ENCODE results near the gene TTLL9. TPM values are rescaled to one million over a fixed set of nuclear protein-coding genes. Genes with fewer than 3 reads are reported as not detected.
A peak's percentile ranks its signal among the peaks of the same experiment; 100 is the strongest.

TTLL9 gene
- total RNA-seq, 1 donor from 2014 or later, result 0.05 TPM

GRCh38 chr20:31830406-31830981 is 39.9 kb upstream of the TTLL9 start:
- no peaks in the 10 kb centered on the region for H3K36me3 ChIP-seq
- H3K4me3 ChIP-seq, result no peak overlapping the region
- intact Hi-C loops (cut with micrococcal nuclease), result no loop called here
- H3K27me3 ChIP-seq (ENCODE audit: low read depth), result no peaks in the 10 kb centered on the region
- no peaks in the 10 kb centered on the region for H3K9me3 ChIP-seq (replicated peaks)
- H3K4me1 ChIP-seq, result peaks cover 5% of the 10 kb centered on the region
- no peak for DNase-seq
- no peak overlapping the region for H3K27ac ChIP-seq (replicated peaks)
- no peak for TF ChIP-seq CTCF (IDR thresholded peaks at IDR 0.05; ENCODE audit: borderline replicate concordance)

GRCh38 chr20:31831211-31831610 is 39.2 kb upstream of the TTLL9 start:
- H3K36me3 ChIP-seq, result no peaks in the 10 kb centered on the region
- DNase-seq, result no peak
- H3K9me3 ChIP-seq (replicated peaks), result no peaks in the 10 kb centered on the region
- no peak for TF ChIP-seq CTCF (IDR thresholded peaks at IDR 0.05; ENCODE audit: borderline replicate concordance)
- H3K27ac ChIP-seq (replicated peaks), result no peak overlapping the region
- intact Hi-C loops (cut with micrococcal nuclease), result no loop called here
- no peak overlapping the region for H3K4me3 ChIP-seq
- H3K4me1 ChIP-seq, result peaks cover 12% of the 10 kb centered on the region
- no peaks in the 10 kb centered on the region for H3K27me3 ChIP-seq (ENCODE audit: low read depth)

- Histone ChIP-seq H3K9me3 (replicated peaks) (no peaks in the 10 kb centered on the region), H3K36me3 (no peaks in the 10 kb centered on the region), H3K27ac (replicated peaks) (no peak overlapping the region), H3K27me3 (ENCODE audit: low read depth) (no peaks in the 10 kb centered on the region), H3K4me3 (no peak overlapping the region), H3K4me1 (peaks cover 18% of the 10 kb centered on the region)
- DNase-seq, result no peak
- intact Hi-C loops (cut with micrococcal nuclease), result no loop called here
- no peak for TF ChIP-seq CTCF (IDR thresholded peaks at IDR 0.05; ENCODE audit: borderline replicate concordance)
Observed at GRCh38 chr20:31831771-31832306, 38.6 kb upstream of the TTLL9 start.

GRCh38 chr20:31833130-31833930 is 37.1 kb upstream of the TTLL9 start:
- Histone ChIP-seq H3K27me3 (ENCODE audit: low read depth) (no peaks in the 10 kb centered on the region), H3K9me3 (replicated peaks) (no peaks in the 10 kb centered on the region), H3K36me3 (no peaks in the 10 kb centered on the region), H3K27ac (replicated peaks) (peak overlapping the region; percentile 33), H3K4me3 (no peak overlapping the region), H3K4me1 (peaks cover 33% of the 10 kb centered on the region)
- peak; percentile 65 for DNase-seq
- peak; percentile 88 for TF ChIP-seq CTCF (IDR thresholded peaks at IDR 0.05; ENCODE audit: borderline replicate concordance)
- intact Hi-C loops (cut with micrococcal nuclease), result no loop called here

DNA sequence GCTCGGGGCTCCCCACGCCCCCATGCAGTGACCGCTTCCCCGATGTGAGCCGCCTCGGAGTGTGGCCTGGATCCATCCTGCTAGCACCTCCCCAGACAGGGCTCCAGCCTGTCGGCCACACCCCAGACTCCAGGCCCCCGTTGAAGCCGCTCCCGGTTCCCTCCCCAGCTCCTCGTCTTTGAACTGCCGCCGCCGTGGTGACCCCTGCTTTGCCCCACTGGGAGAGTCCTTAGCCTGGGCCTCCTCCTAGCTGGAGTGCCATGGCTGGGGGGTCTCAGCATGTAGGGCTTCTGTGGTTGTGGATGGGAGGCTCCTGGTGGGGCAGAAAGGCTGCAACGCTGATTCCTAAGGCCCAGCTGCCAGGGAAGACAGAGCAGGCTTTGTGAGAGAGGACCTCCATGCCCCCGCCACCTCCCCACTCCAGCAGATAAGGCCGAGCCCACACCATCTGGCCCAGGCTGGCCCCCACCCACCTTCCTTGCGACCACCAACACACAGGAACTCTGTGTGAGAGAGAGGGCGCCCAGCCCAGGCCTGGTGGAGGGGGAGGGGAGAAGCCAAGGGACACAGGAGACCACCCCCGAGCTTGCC is 36.4 kb upstream of the TTLL9 start:
- intact Hi-C loops (cut with micrococcal nuclease), result no loop called here
- no peaks in the 10 kb centered on the region for H3K27me3 ChIP-seq (ENCODE audit: low read depth)
- H3K9me3 ChIP-seq (replicated peaks), result no peaks in the 10 kb centered on the region
- H3K4me3 ChIP-seq, result no peak overlapping the region
- TF ChIP-seq CTCF (IDR thresholded peaks at IDR 0.05; ENCODE audit: borderline replicate concordance), result no peak
- H3K4me1 ChIP-seq, result peaks cover 40% of the 10 kb centered on the region
- DNase-seq, result no peak
- H3K36me3 ChIP-seq, result no peaks in the 10 kb centered on the region
- peak overlapping the region; percentile 33 for H3K27ac ChIP-seq (replicated peaks)

Data from left ventricle myocardium inferior (tissue), 1 donor.